Uterus (tissue), 4 donors: ENCODE measurements around the gene MRPL42. TPM values are rescaled to one million over a fixed set of nuclear protein-coding genes. Genes with fewer than 3 reads are reported as not detected.

ENCODE experiments used
- DNase-seq, 2 donors: peaks; one replicate each; pipeline ENCODE4 v3.0.0-alpha.2; 2019 to 2020
- H3K27ac ChIP-seq, 2 donors: fragments of 200-600 bp; sonication (generic); 1 replicate in 1 of 2; 2 replicates in 1 of 2; pipeline ENCODE4 v1.5.1; 2016 to 2018
- H3K27me3 ChIP-seq, 2 donors: fragments of 200-600 bp; sonication (generic); one replicate each; pipeline ENCODE4 v1.5.1; 2018 to 2019; ENCODE audit warnings: control low read depth in 1 of 2
- H3K36me3 ChIP-seq, 2 donors: fragments of 200-600 bp; sonication (generic); one replicate each; pipeline ENCODE4 v1.5.1; 2019; ENCODE audit warnings: control low read depth in 1 of 2
- H3K4me1 ChIP-seq, 2 donors: fragments of 200-600 bp; sonication (generic); one replicate each; pipeline ENCODE4 v1.5.1; 2018 to 2019; ENCODE audit warnings: control low read depth in 1 of 2
- H3K4me3 ChIP-seq, 2 donors: fragments of 200-600 bp; sonication (generic); 1 replicate in 1 of 2; 2 replicates in 1 of 2; pipeline ENCODE4 v1.5.1; 2018 to 2019; ENCODE audit warnings: mild to moderate bottlenecking in 1 of 2
- H3K9me3 ChIP-seq, 2 donors: fragments of 200-600 bp; sonication (generic); one replicate each; pipeline ENCODE4 v1.5.1; 2019; ENCODE audit warnings: control low read depth in 1 of 2
- CTCF ChIP-seq, 4 experiments: fragments of 200-600 bp in 2 of 4; fragments of 450-650 bp in 2 of 4; sonication (generic) in 2 of 4; IDR thresholded peaks; one replicate each; pipeline ENCODE4 v1.5.1; 2016 to 2019; ENCODE audit warnings: antibody characterized with exemption in 4 of 4, mild to moderate bottlenecking in 2 of 4, moderate library complexity in 1 of 4
- POLR2A ChIP-seq, 2 donors: fragments of 450-650 bp; IDR thresholded peaks; one replicate each; pipeline ENCODE4 v1.6.1; 2016; ENCODE audit warnings: antibody characterized with exemption in 2 of 2, mild to moderate bottlenecking in 1 of 2, moderate library complexity in 1 of 2
- intact Hi-C: fragments of 100-400 bp; cut with DNase I; formaldehyde crosslinking; loops from one replicate; pipeline ENCODE4 v1.15.1; 2023; ENCODE audit warnings: low total_unique reads
- total RNA-seq, 4 donors: library from RNA; depleted of rRNA in 3 of 4; stranded (reverse); fragments of >200 nt in 3 of 4; gene quantifications; one replicate each; pipeline versions ENCODE4 v1.1.0 to v1.2.4, GENCODE V29; 2014 to 2023
- donor health status: DM: yes; HTN: yes; CAD: no.

MRPL42 gene
- total RNA-seq, 4 donors from 2014 or later: 59.4 to 130 (median 69.8) TPM

GRCh38 chr12:93526786-93527428 lies 59.6 kb downstream of the MRPL42 start:
- Histone ChIP-seq H3K4me3 (no peak overlapping the region), H3K4me1 (no peaks in the 10 kb centered on the region), H3K27ac (no peak overlapping the region), H3K27me3 (no peaks in the 10 kb centered on the region), H3K9me3 (no peaks in the 10 kb centered on the region), H3K36me3 (no peaks in the 10 kb centered on the region)
- intact Hi-C loops: no loop called here
- TF ChIP-seq POLR2A (IDR thresholded peaks at IDR 0.05): no peak
- no peak for TF ChIP-seq CTCF (IDR thresholded peaks at IDR 0.05)
- no peak for DNase-seq

GRCh38 chr12:93530358-93530757 lies 63.0 kb downstream of the MRPL42 start:
- Histone ChIP-seq H3K4me1 (no peaks in the 10 kb centered on the region), H3K4me3 (no peak overlapping the region), H3K27ac (no peak overlapping the region), H3K27me3 (no peaks in the 10 kb centered on the region), H3K36me3 (no peaks in the 10 kb centered on the region), H3K9me3 (no peaks in the 10 kb centered on the region)
- intact Hi-C loops: no loop called here
- no peak for DNase-seq
- no peak for TF ChIP-seq CTCF (IDR thresholded peaks at IDR 0.05)

- DNase-seq: no peak
- TF ChIP-seq POLR2A (IDR thresholded peaks at IDR 0.05) (no peak), CTCF (IDR thresholded peaks at IDR 0.05) (no peak)
- H3K36me3 ChIP-seq: no peaks in the 10 kb centered on the region
- H3K27ac ChIP-seq: no peak overlapping the region
- H3K27me3 ChIP-seq: no peaks in the 10 kb centered on the region
- intact Hi-C loops: no loop called here
- H3K9me3 ChIP-seq: no peaks in the 10 kb centered on the region
- no peaks in the 10 kb centered on the region for H3K4me1 ChIP-seq
- no peak overlapping the region for H3K4me3 ChIP-seq
Observed at GRCh38 chr12:93533310-93533709, 66.0 kb downstream of the MRPL42 start.

GRCh38 chr12:93536111-93536765 lies 68.9 kb downstream of the MRPL42 start:
- Histone ChIP-seq H3K4me1 (no peaks in the 10 kb centered on the region), H3K36me3 (no peaks in the 10 kb centered on the region), H3K9me3 (no peaks in the 10 kb centered on the region), H3K27ac (no peak overlapping the region), H3K27me3 (no peaks in the 10 kb centered on the region), H3K4me3 (no peak overlapping the region)
- TF ChIP-seq CTCF (IDR thresholded peaks at IDR 0.05) (no peak), POLR2A (IDR thresholded peaks at IDR 0.05) (no peak)
- no peak for DNase-seq
- intact Hi-C loops: no loop called here

GRCh38 chr12:93536766-93537488 lies 69.6 kb downstream of the MRPL42 start:
- Histone ChIP-seq H3K27ac (no peak overlapping the region), H3K27me3 (no peaks in the 10 kb centered on the region), H3K36me3 (no peaks in the 10 kb centered on the region), H3K4me3 (no peak overlapping the region), H3K9me3 (no peaks in the 10 kb centered on the region), H3K4me1 (no peaks in the 10 kb centered on the region)
- DNase-seq: no peak
- no peak for TF ChIP-seq CTCF (IDR thresholded peaks at IDR 0.05)
- intact Hi-C loops: no loop called here
